ENCODE measurements around the gene NRCAM.

Gene NRCAM

DNA sequence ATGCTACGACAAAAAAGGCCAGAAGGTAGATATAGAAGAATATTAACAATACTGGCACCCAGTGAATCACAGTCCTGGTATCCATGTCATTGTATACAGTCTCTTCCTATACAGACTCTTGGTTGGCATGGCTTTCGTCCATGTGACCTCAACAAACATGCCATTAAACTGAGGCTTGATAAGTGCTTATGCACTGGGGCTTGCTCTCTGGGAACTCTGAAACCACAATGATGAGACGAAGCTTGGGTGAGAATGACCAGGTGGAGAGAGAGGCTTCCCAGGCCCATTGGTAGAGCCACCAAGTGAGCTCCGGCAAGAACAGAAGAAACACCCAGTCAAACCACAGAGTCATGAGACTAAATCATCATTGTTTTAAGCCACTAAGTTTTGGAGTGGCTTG lies 36.5 kb upstream of the NRCAM start:
- ChIA-PET CTCF (no interaction called here), POLR2A (ENCODE audit: low non-redundant PET) (no interaction called here)
- TF ChIP-seq, protein P1, sequence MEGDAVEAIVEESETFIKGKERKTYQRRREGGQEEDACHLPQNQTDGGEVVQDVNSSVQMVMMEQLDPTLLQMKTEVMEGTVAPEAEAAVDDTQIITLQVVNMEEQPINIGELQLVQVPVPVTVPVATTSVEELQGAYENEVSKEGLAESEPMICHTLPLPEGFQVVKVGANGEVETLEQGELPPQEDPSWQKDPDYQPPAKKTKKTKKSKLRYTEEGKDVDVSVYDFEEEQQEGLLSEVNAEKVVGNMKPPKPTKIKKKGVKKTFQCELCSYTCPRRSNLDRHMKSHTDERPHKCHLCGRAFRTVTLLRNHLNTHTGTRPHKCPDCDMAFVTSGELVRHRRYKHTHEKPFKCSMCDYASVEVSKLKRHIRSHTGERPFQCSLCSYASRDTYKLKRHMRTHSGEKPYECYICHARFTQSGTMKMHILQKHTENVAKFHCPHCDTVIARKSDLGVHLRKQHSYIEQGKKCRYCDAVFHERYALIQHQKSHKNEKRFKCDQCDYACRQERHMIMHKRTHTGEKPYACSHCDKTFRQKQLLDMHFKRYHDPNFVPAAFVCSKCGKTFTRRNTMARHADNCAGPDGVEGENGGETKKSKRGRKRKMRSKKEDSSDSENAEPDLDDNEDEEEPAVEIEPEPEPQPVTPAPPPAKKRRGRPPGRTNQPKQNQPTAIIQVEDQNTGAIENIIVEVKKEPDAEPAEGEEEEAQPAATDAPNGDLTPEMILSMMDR (conservative IDR thresholded peaks at IDR 0.05; ENCODE audit: low read depth) = no peak
- DNase-seq (ENCODE audit: low spot score) = no peak
- H3K27ac ChIP-seq = no peak overlapping the region

DNA sequence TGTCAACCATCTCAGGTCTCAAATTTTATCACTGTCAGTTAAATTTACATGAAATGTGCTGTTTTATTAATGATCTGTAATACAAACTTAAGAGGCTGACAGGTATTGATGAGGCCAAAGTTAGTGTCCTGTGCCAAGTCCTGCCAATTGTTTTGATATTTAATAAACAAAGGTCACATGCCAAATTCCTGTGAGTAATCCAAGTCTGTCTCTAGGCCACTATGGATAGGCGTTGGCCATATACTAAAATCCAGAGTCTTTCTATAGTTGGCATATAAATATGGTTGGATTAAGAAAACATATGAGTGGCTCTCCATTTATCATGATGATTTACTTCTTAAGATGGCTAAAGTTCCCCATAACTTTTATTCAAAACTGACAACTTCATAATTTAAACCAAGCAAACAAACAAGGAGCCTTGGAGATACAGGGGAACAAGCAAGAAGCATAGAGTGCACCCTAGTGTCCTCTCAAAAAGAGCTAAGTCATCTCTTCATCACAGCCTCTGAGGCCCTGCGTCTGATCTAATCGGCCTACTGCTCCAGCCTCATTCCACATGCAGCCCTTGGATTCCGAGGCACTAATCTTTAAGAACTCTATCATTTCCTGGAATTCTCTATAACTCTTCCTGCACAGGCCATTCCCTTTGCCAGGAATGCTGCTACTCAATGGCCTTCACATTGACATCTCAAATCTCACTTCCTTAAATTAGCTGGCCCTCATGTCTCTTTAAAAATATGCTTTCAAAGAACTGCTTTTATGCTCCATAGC lies 32.7 kb upstream of the NRCAM start:
- DNase-seq (ENCODE audit: low spot score) = no peak
- ChIA-PET CTCF (no interaction called here), POLR2A (ENCODE audit: low non-redundant PET) (no interaction called here)
- no peak overlapping the region for H3K27ac ChIP-seq
- TF ChIP-seq, protein P1 (conservative IDR thresholded peaks at IDR 0.05; ENCODE audit: low read depth) = no peak

DNA sequence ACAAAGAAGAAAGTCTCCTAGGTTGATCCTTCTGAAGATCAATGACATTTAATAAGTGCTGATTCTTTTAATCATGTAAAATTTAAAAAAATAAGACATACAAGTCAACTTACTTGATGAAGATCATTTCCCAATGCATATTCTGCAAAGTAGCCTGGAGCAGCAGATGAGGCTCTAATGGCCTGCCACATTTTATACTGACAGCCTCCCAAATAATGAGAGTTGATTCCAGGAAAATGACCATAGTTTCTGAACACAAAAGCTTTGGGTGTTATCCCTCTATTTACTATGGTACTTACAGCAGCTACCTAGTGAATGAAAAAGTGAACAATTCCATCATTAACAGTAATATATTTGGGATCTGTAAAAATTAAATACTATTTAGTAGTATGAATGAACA lies 31.4 kb upstream of the NRCAM start:
- TF ChIP-seq, protein P1 (conservative IDR thresholded peaks at IDR 0.05; ENCODE audit: low read depth) = no peak
- POLR2A ChIA-PET (ENCODE audit: low non-redundant PET) = no interaction called here
- no peak overlapping the region for H3K27ac ChIP-seq
- CTCF ChIA-PET = interaction anchor here (1.4 kb wide), 1 partner anchor 9 kb away, joined by 3 read pairs; no protein-coding TSS in a partner anchor
- no peak for DNase-seq (ENCODE audit: low spot score)

DNA sequence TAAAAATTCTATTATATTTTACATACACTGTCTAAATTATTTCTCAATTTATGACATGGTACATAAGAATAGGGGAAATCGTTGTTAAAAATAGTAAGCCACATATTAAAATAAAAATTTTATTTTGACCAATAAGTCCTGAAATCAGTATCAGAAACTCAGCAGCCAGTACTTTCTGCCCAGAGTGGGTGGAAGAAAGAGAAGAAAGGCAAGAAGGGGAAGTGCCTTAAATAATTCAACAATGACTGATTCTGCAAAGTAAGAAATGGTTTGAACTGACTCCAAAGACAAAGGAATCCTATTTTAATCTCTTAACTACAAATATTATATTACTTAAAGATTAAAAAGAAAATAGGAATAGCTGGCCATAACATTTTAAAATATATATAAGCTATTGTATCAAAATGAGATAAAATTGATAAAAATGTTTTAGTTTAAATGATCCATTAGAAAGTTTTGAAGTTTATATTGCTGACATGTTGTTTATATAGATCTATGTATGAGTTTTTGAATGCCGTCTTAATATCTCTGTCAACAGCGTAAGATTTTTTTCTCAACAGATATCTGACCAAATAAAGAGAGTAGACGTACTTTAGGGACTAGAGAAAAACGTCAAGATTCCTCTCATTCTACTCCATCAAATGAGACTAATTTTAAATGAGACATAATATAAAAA lies 30.2 kb upstream of the NRCAM start:
- TF ChIP-seq, protein P1 (conservative IDR thresholded peaks at IDR 0.05; ENCODE audit: low read depth) = no peak
- no peak overlapping the region for H3K27ac ChIP-seq
- no peak for DNase-seq (ENCODE audit: low spot score)
- ChIA-PET CTCF (interaction anchor here (1.4 kb wide), 1 partner anchor 10 kb away, joined by 3 read pairs; no protein-coding TSS in a partner anchor), POLR2A (ENCODE audit: low non-redundant PET) (no interaction called here)

DNA sequence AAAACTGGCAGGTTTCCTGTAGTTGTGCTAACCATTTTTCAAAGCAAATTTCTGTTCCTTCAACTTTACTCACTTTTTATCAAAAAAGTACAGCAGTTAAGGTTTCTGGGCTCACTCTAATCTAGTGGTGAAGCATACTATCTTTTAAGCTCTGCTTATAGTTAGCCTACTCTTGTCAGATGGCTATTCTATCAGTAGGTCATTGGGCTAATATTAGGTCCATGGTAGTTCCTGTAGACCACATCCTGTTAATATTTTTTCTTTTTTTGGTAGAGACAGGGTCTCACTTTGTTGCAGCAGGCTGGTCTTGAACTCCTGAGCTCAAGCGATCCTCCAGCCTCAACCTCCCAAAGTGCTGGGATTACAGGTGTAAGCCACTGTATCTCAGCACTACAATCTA lies 27.9 kb upstream of the NRCAM start:
- ChIA-PET POLR2A (ENCODE audit: low non-redundant PET) (no interaction called here), CTCF (interaction anchor here (0.7 to 1.8 kb wide), 2 partner anchors 10 to 13 kb away, joined by 4 to 6 read pairs; no protein-coding TSS in a partner anchor)
- DNase-seq (ENCODE audit: low spot score) = no peak
- TF ChIP-seq, protein P1 (conservative IDR thresholded peaks at IDR 0.05; ENCODE audit: low read depth) = no peak
- no peak overlapping the region for H3K27ac ChIP-seq

DNA sequence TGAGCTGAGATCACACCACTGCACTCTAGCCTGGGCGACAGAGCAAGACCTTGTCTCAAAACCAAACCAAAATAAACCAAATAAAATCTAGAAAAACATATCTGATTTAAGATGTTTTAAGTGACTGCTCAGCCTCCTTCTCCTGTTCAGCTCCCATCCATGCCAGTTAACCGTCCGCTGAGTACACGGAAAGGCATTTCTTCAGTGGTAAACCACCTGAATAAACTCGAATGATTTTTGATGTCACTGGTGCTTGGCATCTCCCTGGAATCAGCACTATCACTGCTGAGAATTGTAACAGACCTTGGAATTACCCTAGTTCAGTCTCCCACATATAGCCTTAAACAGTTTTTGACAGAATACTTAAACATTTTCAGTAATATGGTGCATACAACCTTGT lies 24.1 kb upstream of the NRCAM start:
- POLR2A ChIA-PET (ENCODE audit: low non-redundant PET) = no interaction called here
- DNase-seq (ENCODE audit: low spot score) = no peak
- H3K27ac ChIP-seq = no peak overlapping the region
- TF ChIP-seq, protein P1 (conservative IDR thresholded peaks at IDR 0.05; ENCODE audit: low read depth) = no peak
- CTCF ChIA-PET = no interaction called here

All from RWPE1 (cell line).